SH-SY5Y (cell line): Measurements from ENCODE around the gene ABCC4.

Source experiments
- GATA2 ChIP-seq: IDR thresholded peaks from 2 replicates; pipeline ENCODE4 v1.6.1; 2011; ENCODE audit warnings: mild to moderate bottlenecking, low read depth, low read length
- GATA3 ChIP-seq: IDR thresholded peaks from 2 replicates; pipeline ENCODE4 v1.6.1; 2011; ENCODE audit warnings: low read depth, mild to moderate bottlenecking, low read length, moderate library complexity

DNA sequence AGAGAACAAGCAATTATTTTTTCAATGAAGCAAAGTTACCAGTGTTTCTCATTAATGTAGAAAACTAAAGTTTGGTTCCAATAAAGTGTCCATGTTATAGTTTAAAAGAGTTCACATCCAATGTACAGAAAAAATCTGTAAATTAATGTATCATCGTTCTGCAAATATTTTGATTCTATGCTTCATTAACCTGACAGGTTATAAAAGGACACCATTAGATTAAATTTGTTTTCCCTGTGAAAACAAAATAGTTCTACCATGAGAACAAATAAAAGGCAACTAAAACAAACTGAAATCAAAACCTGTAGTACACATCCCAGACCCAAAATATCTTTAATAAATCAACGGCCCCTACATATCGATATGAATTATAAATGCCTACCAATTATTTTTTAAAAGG, 85.1 kb downstream of the ABCC4 start:
- TF ChIP-seq GATA2 (no peak), GATA3 (no peak)
